ENCODE measurements around the gene CKAP4. TPM values are rescaled to one million over a fixed set of nuclear protein-coding genes. Genes with fewer than 3 reads are reported as not detected.

Gene CKAP4
- total RNA-seq, 1 experiment from 2014 or later = 62.4 TPM

- peaks cover 12% of the 10 kb centered on the region in 2 experiments for H3K4me1 Mint-ChIP-seq
- WGBS (ENCODE audit: extremely low coverage, insufficient read length, low lambda C conversion rate) = no CpG with 5 or more reads among the region's 3 CpGs
- no peak overlapping the region for H2BK5ac ChIP-seq (ENCODE audit: insufficient read length, low read length)
Measured at GRCh38 chr12:106254724-106255123, 6.9 kb upstream of the CKAP4 start.

More at GRCh38 chr12:106254724-106255123, 6.9 kb upstream of the CKAP4 start:
- Histone ChIP-seq H4K20me1 (ENCODE audit: control insufficient read depth, insufficient read depth, insufficient read length) (no peaks in the 10 kb centered on the region), H3K9ac (ENCODE audit: extremely low read depth, insufficient read length, low read length) (no peak overlapping the region), H2BK120ac (ENCODE audit: low read depth, low read length, poor library complexity, severe bottlenecking) (no peak overlapping the region), H2BK15ac (ENCODE audit: low read depth, low read length) (no peak overlapping the region), H3K27me3 (ENCODE audit: insufficient read depth, low read length) (no peaks in the 10 kb centered on the region), H3K23me2 (ENCODE audit: insufficient read length, low read depth, low read length, poor library complexity, severe bottlenecking) (peaks cover 3% of the 10 kb centered on the region), H2BK20ac (ENCODE audit: low read depth, low read length, poor library complexity, severe bottlenecking) (no peak overlapping the region), H3K14ac (ENCODE audit: insufficient read depth, low read length) (no peak overlapping the region), H3K4ac (ENCODE audit: low read depth, low read length) (no peak overlapping the region), H3K9me3 (ENCODE audit: control insufficient read depth, low read depth, low read length) (no peaks in the 10 kb centered on the region), H4K8ac (replicated peaks; ENCODE audit: insufficient read length, low read depth, low read length) (no peak overlapping the region), H3K18ac (ENCODE audit: insufficient read length, low read depth, low read length) (peak overlapping the region; percentile 49), H3K27ac (ENCODE audit: insufficient read length, low read depth, low read length) (no peak overlapping the region), H3K23ac (ENCODE audit: insufficient read length, low read depth, low read length) (no peak overlapping the region), H4K5ac (ENCODE audit: insufficient read length, low read depth, low read length) (no peak overlapping the region), H2BK12ac (ENCODE audit: insufficient read length, low read depth, low read length) (no peak overlapping the region), H3T11ph (ENCODE audit: low read length) (no peak overlapping the region), H2AFZ (ENCODE audit: low read length) (no peak overlapping the region), H3K79me2 (ENCODE audit: insufficient read depth, low read length) (no peaks in the 10 kb centered on the region), H3K79me1 (ENCODE audit: insufficient read depth, low read depth, low read length, poor library complexity, severe bottlenecking) (no peaks in the 10 kb centered on the region), H4K91ac (ENCODE audit: insufficient read length, low read depth, low read length) (no peak overlapping the region), H3K4me2 (ENCODE audit: insufficient read depth, insufficient read length, low read length) (no peak overlapping the region), H3K4me1 (ENCODE audit: insufficient read depth, low read length) (peaks cover 8% of the 10 kb centered on the region; the same call in 1 of the 2 replicates), H3K56ac (ENCODE audit: insufficient read length, low read depth, low read length) (no peak overlapping the region), H2AK5ac (ENCODE audit: insufficient read length, low read length) (no peak overlapping the region)
- Mint-ChIP-seq H3K27ac (no peak overlapping the region), H3K27me3 (ENCODE audit: low read depth) (peaks cover 5% of the 10 kb centered on the region), H3K9me3 (no peaks in the 10 kb centered on the region), H3K4me3 (no peak overlapping the region), H3K36me3 (ENCODE audit: insufficient read depth in 1 of 3, low read depth in 3 of 3) (no peaks in the 10 kb centered on the region)
- DNase-seq = peak; percentile 64
- TF ChIP-seq CTCF (conservative IDR thresholded peaks at IDR 0.05) = no peak

Measured in H9 (cell line).